MM.1S (cell line): ENCODE results near the gene MRPL1.
"Not testable (repeated sequence)": the region's sequence is repeated elsewhere in the genome, so short reads cannot be mapped to it uniquely, and the experiment has no call there.

Experiments
- DNase-seq: peaks from one replicate; pipeline ENCODE4 v3.0.0-alpha.2; 2015
- H2AFZ ChIP-seq: fragments of 300-600 bp; sonication (generic); 2 replicates; pipeline ENCODE4 v1.6.0; 2016; ENCODE audit warnings: antibody characterized with exemption, low read length
- H3F3A ChIP-seq: fragments of 300-600 bp; sonication (generic); 2 replicates; pipeline ENCODE4 v1.6.1; 2016; ENCODE audit warnings: mild to moderate bottlenecking, antibody characterized with exemption, low read length, moderate library complexity, mixed read lengths; ENCODE audit not compliant: insufficient read depth
- H3K27ac ChIP-seq: fragments of 300-600 bp; sonication (generic); 2 replicates; pipeline ENCODE4 v1.5.1; 2016; ENCODE audit warnings: mild to moderate bottlenecking, low read length
- H3K27me3 ChIP-seq: fragments of 300-600 bp; sonication (generic); replicated peaks from 2 replicates; pipeline ENCODE4 v1.6.0; 2016; ENCODE audit warnings: low read length; ENCODE audit not compliant: insufficient read depth
- H3K36me3 ChIP-seq: fragments of 300-600 bp; sonication (generic); replicated peaks from 2 replicates; pipeline ENCODE4 v1.6.1; 2016; ENCODE audit warnings: mild to moderate bottlenecking, low read length, mixed read lengths; ENCODE audit not compliant: insufficient read depth
- H3K4me1 ChIP-seq: fragments of 300-600 bp; sonication (generic); 2 replicates; pipeline ENCODE4 v1.6.1; 2016; ENCODE audit warnings: low read length, mixed read lengths
- H3K4me2 ChIP-seq: fragments of 300-600 bp; sonication (generic); 2 replicates; pipeline ENCODE4 v1.6.0; 2016; ENCODE audit warnings: low read depth, low read length
- H3K4me3 ChIP-seq: fragments of 300-600 bp; sonication (generic); 2 replicates; pipeline ENCODE4 v1.5.1; 2016; ENCODE audit warnings: low read length, mixed read lengths
- H3K79me2 ChIP-seq: fragments of 300-600 bp; sonication (generic); 2 replicates; pipeline ENCODE4 v1.6.1; 2016; ENCODE audit warnings: mixed run types, low read length, mixed read lengths
- H3K9ac ChIP-seq: fragments of 300-600 bp; sonication (generic); 2 replicates; pipeline ENCODE4 v1.6.1; 2016; ENCODE audit warnings: low read length, mixed read lengths
- H3K9me2 ChIP-seq: fragments of 300-600 bp; sonication (generic); replicated peaks from 2 replicates; pipeline ENCODE4 v1.6.1; 2016; ENCODE audit warnings: mild to moderate bottlenecking, low read length, mixed read lengths; ENCODE audit not compliant: insufficient read depth
- H3K9me3 ChIP-seq: fragments of 300-600 bp; sonication (generic); replicated peaks from 2 replicates; pipeline ENCODE4 v1.6.1; 2016; ENCODE audit warnings: mild to moderate bottlenecking, low read length, mixed read lengths; ENCODE audit not compliant: insufficient read depth
- H4K20me1 ChIP-seq: fragments of 300-600 bp; sonication (generic); 2 replicates; pipeline ENCODE4 v1.6.1; 2016; ENCODE audit warnings: mild to moderate bottlenecking, low read length, moderate library complexity, mixed read lengths; ENCODE audit not compliant: insufficient read depth
- CTCF ChIP-seq: fragments of 300-600 bp; sonication (generic); IDR thresholded peaks from 2 replicates; pipeline ENCODE4 v1.5.1; 2016; ENCODE audit warnings: antibody characterized with exemption, low read length, mixed read lengths
- EZH2 ChIP-seq: fragments of 300-600 bp; sonication (generic); optimal IDR thresholded peaks from 2 replicates; pipeline ENCODE3; 2017; ENCODE audit warnings: low read depth, mild to moderate bottlenecking, antibody characterized with exemption, low read length, mixed read lengths
- EZH2phosphoT487 ChIP-seq: fragments of 300-600 bp; sonication (generic); IDR thresholded peaks from 2 replicates; pipeline ENCODE4 v1.6.1; 2018; ENCODE audit warnings: antibody characterized with exemption, low read length

Gene MRPL1

GRCh38 chr4:77861495-77861894 lies 1.1 kb upstream of the MRPL1 start:
- Histone ChIP-seq H3K36me3 (no peaks in the 10 kb centered on the region), H3F3A (peaks cover 13% of the 10 kb centered on the region), H3K4me1 (peaks cover 13% of the 10 kb centered on the region; the same call in 1 of the 2 replicates), H3K27ac (peak overlapping the region; percentile 85; the same call in 1 of the 2 replicates), H3K9me2 (no peaks in the 10 kb centered on the region), H3K4me2 (peak overlapping the region; percentile 57), H3K79me2 (peaks cover 39% of the 10 kb centered on the region), H4K20me1 (no peaks in the 10 kb centered on the region), H3K9me3 (no peaks in the 10 kb centered on the region), H2AFZ (peak overlapping the region; percentile 90), H3K9ac (peak overlapping the region; percentile 23; the same call in 1 of the 2 replicates), H3K4me3 (peak overlapping the region; percentile 89), H3K27me3 (no peaks in the 10 kb centered on the region)
- no peak for TF ChIP-seq CTCF
- TF ChIP-seq EZH2, result no peak
- no peak for TF ChIP-seq EZH2phosphoT487
- DNase-seq, result peak; percentile 31

- not testable (repeated sequence) for H3K4me1 ChIP-seq, DNase-seq, H3K9me2 ChIP-seq, H3K36me3 ChIP-seq, H3K9me3 ChIP-seq, H4K20me1 ChIP-seq, H3K27me3 ChIP-seq
- Histone ChIP-seq H3F3A (peaks cover 13% of the 10 kb centered on the region), H3K4me3 (peak overlapping the region; percentile 89), H3K4me2 (peak overlapping the region; percentile 57), H3K27ac (peak overlapping the region; percentile 85; the same call in 1 of the 2 replicates), H3K9ac (peak overlapping the region; percentile 84), H2AFZ (peak overlapping the region; percentile 90), H3K79me2 (peaks cover 57% of the 10 kb centered on the region)
Observed at GRCh38 chr4:77863341-77863740, 711 bp downstream of the MRPL1 start.

- Histone ChIP-seq H3F3A (peaks cover 13% of the 10 kb centered on the region), H3K79me2 (peaks cover 76% of the 10 kb centered on the region), H3K36me3 (no peaks in the 10 kb centered on the region), H3K4me1 (peaks cover 7% of the 10 kb centered on the region; the same call in 1 of the 2 replicates), H4K20me1 (no peaks in the 10 kb centered on the region), H3K27ac (no peak overlapping the region), H3K9me2 (no peaks in the 10 kb centered on the region), H3K4me3 (no peak overlapping the region), H3K27me3 (no peaks in the 10 kb centered on the region), H3K9ac (no peak overlapping the region), H3K9me3 (no peaks in the 10 kb centered on the region), H3K4me2 (no peak overlapping the region), H2AFZ (no peak overlapping the region)
- no peak for DNase-seq
- TF ChIP-seq EZH2 (no peak), CTCF (no peak), EZH2phosphoT487 (no peak)
Observed at GRCh38 chr4:77865259-77865658, 2.6 kb downstream of the MRPL1 start.

- TF ChIP-seq CTCF (no peak), EZH2phosphoT487 (no peak), EZH2 (no peak)
- no peak overlapping the region for H3K4me3 ChIP-seq
- H3K36me3 ChIP-seq, result peaks cover 3% of the 10 kb centered on the region; the same call in 1 of the 2 replicates
- H3K27ac ChIP-seq, result no peak overlapping the region
- no peak overlapping the region for H3K4me2 ChIP-seq
- H3K9me3 ChIP-seq, result no peaks in the 10 kb centered on the region
- no peaks in the 10 kb centered on the region for H3K9me2 ChIP-seq
- H4K20me1 ChIP-seq, result no peaks in the 10 kb centered on the region
- no peak overlapping the region for H3K9ac ChIP-seq
- DNase-seq, result no peak
- no peaks in the 10 kb centered on the region for H3K4me1 ChIP-seq
- no peaks in the 10 kb centered on the region for H3K27me3 ChIP-seq
- H2AFZ ChIP-seq, result no peak overlapping the region
- peaks cover 70% of the 10 kb centered on the region for H3K79me2 ChIP-seq
- H3F3A ChIP-seq, result no peaks in the 10 kb centered on the region
Observed at GRCh38 chr4:77872723-77873445, 10.3 kb downstream of the MRPL1 start.
